GM21447 (cell line): Measurements from ENCODE around the gene CCDC154.
"Not testable (repeated sequence)": the region's sequence is repeated elsewhere in the genome, so short reads cannot be mapped to it uniquely, and the experiment has no call there.

Source experiments
- ATAC-seq: cut with Tn5 transposase; IDR thresholded peaks from one replicate; pipeline ENCODE4 v1.9.1; 2021; ENCODE audit not compliant: unreplicated experiment

CCDC154 gene

DNA sequence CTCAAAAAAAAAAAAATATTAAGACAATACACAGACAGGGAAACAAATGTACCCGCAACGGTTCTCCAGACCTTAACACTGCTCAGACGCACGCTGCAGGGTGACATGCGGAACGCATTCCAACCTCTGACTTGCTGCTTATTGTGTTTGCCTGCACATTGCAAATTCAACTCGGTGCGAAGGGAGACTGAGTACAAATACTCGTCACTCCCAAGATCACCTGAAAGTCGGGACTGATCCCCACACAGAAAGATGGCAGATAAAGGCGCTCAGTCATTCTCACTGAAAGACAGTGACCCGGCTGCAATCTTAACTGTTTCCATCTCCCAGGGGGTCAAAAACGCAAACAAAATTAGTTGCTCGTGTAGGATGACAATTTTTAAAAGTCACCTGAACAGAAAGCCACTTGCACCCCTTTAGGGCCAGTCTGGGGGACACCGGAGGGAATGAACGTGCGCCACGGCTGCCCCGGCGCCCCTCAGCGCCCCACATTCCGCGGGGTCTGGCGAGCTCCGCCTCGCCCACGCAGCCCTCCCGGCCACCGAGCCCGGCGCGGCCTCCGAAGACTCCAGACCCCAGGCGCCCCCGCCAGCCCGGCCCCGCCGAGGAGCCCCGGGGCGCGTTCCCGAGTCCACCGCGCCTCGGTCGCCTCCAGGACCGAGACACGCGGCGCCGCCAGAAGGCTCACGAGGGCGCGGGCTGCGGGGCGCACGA, 29.9 kb upstream of the CCDC154 start:
- ATAC-seq: peak; percentile 18

GRCh38 chr16:1472974-1473373, 28.6 kb upstream of the CCDC154 start:
- ATAC-seq: no peak

DNA sequence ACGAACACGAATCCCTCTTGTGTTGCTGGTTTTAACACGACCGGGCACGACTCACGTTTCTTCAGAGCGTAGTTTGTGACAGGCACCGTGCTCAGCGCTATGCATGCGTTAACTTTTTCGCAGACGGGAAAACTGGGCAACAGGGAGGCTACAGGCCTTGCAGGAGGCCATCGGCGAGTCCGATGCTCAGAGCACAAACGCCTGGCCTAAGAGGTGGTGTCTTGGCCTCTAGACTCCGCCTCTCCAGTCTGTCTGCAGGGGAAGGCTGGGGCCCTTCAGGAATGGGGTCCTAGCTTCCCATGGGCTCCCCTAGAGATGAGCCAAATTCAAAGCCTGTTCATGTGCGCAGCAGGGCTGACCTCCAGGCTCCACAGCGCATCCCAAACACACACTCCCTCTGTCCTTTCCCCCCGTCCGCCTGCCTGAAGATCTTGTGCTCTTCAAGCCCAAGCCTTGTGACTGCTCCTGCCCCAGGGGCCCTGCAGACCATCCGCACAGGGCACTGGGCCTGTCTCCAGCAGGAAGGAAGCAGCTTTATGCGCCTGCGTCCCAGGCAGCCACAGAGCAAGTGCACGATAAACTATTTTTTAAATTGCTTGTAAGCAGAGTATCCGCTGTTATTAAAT, 27.3 kb upstream of the CCDC154 start:
- no peak for ATAC-seq

GRCh38 chr16:1470481-1471251, 26.3 kb upstream of the CCDC154 start:
- ATAC-seq: no peak

- no peak for ATAC-seq
These were observed 25.4 kb upstream of the CCDC154 start for GRCh38 chr16:1469693-1470201.

DNA sequence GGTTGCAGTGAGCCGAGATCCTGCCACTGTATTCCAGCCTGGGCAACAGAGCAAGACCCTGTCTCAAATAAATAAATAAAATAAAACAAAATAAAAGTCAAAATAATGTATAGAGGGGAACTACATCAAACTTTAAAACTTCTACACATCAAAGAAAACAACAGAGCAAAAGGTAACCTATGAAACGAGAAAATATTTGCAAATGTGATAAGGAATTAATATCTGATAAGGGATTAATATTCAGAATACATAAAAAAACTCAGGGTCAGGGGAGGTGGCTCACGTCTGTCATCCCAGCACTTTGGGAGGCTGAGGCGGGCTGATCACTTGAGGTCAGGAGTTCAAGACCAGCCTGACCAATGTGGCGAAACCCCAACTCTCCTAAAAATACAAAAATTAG, 24.8 kb upstream of the CCDC154 start:
- ATAC-seq: not testable (repeated sequence)

- ATAC-seq: no peak
These were observed 24.1 kb upstream of the CCDC154 start for GRCh38 chr16:1468426-1468810.

DNA sequence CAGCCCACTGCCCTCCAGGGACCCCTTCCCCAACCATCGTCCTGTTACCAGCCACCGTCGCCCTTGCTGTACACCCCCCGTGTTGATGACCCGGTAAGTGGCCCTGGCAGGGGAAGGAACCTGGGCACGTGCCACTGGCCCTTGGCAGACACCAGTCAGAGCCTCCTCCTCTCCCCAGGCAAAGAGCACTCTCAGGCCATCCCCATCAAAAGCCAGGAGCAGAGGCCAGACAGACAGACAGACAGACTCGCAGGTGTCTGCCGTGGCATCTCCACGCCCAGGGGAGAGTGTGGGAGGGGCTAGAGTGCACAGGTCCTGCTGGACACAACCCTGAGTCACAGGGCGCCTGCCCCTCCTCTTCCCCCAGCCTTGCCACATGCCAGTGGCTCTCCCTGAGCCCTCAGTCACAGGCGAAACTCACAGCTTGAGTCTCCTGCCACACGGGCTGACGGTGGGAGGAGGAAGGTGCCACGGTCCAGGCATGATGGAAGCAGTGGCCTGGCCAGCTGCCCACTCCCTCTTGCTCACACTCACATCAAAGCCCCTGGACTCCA, 22.7 kb upstream of the CCDC154 start:
- ATAC-seq: no peak

DNA sequence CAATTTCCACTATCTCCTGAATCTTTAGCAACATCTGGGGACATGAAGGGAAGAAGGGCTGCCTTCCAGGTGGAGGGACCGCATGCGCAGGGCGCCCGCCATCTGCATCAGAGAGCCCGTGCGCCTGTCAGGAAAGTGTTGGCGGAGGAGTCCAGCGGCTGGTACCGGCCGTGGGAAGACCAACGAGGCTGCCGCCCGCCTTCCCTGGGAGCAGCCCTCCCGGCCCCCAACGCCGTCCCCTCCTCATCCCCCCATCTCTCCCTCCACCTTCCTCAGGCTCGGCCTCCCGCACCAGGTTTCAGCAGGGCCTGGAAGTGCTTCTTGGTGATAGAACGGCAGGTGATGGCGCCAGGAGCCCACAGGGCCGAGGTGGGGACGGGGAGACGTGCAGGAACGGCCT, 21.7 kb upstream of the CCDC154 start:
- no peak for ATAC-seq

GRCh38 chr16:1465567-1465915, 21.2 kb upstream of the CCDC154 start:
- ATAC-seq: no peak

- ATAC-seq: no peak
These were observed 20.7 kb upstream of the CCDC154 start for GRCh38 chr16:1464894-1465566.

GRCh38 chr16:1464196-1464893, 20.0 kb upstream of the CCDC154 start:
- ATAC-seq: no peak

DNA sequence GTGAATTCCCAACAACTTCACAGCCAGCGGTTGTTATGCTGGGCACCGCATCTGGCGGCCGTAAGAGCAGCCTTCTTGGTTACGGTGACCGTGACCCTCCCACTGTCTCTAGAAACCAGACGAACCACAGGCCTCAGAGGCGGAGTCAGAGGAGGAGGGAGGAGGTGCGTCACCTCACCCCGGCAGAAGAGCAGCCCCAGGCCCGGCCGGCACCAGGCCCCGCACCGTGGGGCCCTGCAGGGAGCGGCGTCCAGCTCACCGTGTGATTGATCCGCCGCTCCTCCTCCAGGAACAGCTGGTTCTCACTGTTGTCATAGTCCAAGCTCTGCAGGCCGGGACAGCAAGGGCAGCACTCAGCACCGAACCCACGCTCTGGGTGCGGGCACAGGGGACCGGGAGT, 16.8 kb upstream of the CCDC154 start:
- no peak for ATAC-seq

- no peak for ATAC-seq
These were observed 16.3 kb upstream of the CCDC154 start for GRCh38 chr16:1460602-1461138.

DNA sequence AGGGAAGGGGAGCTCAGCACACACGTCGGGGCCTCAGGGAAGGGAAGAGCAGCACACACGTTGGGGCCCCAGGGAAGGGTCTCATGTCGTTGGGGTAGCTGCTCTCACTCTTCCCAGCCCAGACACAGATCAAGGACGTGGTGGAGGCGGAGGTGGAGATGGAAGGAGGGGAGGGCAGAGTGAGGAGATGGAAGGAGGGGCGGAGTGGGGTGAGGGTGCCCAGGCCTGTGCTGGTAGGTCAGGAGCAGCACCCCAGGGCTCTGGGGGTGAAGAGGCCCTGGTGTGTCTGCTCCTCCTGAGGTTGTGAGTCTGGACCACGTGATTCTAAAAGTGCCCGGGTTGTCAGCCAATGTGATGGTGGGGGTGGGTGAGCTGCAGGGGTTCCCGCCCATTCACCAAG, 15.6 kb upstream of the CCDC154 start:
- no peak for ATAC-seq

DNA sequence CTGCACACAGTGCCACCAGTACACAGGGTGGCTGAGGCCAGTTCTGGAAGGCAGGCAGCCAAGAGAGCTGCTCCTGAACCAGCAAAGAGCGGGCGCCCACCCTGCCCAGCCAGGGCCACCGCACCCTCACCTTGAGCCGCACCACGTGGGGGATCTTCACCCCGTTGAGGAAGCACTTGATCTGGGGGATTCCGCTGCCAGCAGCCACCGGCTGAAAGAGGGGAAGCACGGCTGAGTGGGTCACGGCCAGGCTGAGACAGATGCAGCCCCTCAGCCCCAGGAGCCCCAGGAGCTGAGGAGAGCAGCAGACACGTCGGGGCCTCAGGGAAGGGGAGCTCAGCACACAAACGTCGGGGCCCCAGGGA, 14.6 kb upstream of the CCDC154 start:
- no peak for ATAC-seq

- ATAC-seq: no peak
These were observed 14.1 kb upstream of the CCDC154 start for GRCh38 chr16:1458336-1458976.

GRCh38 chr16:1457489-1458245, 13.3 kb upstream of the CCDC154 start:
- no peak for ATAC-seq

DNA sequence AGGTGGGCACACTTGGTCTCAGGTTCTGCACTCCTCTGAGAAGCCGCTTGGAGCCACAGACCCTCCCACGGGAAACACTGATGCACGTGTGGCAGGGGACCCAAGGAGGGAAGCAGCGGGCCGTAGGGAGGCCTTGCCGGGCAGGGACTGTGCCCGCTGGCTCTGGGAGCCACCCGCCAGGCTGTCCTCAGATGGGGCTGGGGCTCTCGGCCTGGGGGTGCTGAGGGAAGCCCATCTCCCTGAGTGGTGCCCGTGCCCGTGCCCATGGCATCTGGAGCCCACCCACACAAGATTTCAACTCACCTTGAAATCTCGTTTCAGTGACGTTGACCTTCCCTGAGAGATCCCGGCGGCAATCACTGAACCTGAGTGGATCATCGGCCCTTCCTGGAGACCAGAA, 12.6 kb upstream of the CCDC154 start:
- no peak for ATAC-seq
